SK-N-SH treated with all-trans-retinoic acid at 6 μM for 48 hours (cell line): ENCODE measurements around the gene GC.

Experiments used
- ISL1 ChIP-seq: fragments of 250-450 bp; sonication (Bioruptor Pico); IDR thresholded peaks from 2 replicates; pipeline ENCODE4 v2.1.2; 2022; ENCODE audit warnings: mild to moderate bottlenecking, moderate library complexity
- ZFP30 ChIP-seq: fragments of 450-650 bp; formaldehyde crosslinking; IDR thresholded peaks from 2 replicates; pipeline ENCODE4 v1.5.0; 2022; ENCODE audit warnings: mild to moderate bottlenecking, moderate library complexity
- ZNF70 ChIP-seq: fragments of 450-650 bp; formaldehyde crosslinking; IDR thresholded peaks from 2 replicates; pipeline ENCODE4 v1.5.0; 2020; ENCODE audit warnings: mild to moderate bottlenecking, moderate library complexity

GRCh38 chr4:71697031-71697430, 86.8 kb downstream of the GC start:
- TF ChIP-seq ISL1 (CRISPR knock-in tag) (no peak), ZNF70 (CRISPR knock-in tag) (no peak), ZFP30 (no peak)
